Measurements from ENCODE around the gene TBC1D2B.

DNA sequence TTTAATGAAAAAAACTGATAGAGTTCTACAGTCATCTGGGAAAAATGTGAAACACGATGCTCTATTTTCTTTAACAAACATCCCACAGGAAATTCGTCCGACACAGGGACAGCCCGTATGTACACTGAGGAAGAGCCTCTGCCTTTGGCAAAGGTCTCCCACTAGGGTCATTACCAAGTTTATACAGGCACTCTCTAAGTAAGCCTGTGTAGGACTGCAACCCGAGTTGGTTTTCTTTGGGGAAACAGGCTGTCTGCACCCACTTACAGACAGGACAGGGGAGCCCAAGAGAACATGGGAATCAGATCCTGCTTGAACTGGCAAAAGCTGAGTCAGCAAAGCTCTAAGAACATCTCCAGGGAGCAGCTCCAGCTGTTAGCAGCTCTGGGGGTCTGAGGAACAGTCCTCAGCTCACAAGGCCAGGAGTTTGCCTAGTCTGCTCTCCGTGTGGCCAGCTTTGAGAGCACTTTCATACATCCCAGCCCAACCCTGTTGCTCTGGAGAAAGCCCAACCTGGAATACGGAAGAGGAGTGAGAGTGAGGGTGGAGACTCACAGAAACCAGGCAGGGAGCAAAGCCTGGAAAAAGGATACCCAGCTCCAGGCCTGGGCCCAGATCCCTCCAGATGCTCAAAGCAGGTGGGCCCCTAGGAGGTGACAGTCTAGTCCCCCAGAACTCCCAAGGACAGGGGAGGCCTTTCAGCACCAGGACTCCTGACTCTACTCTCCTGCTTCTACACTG, 1.9 kb downstream of the TBC1D2B start:
- TF ChIP-seq POLR2A (IDR thresholded peaks at IDR 0.05), result no peak
- TF ChIP-seq, protein P1, sequence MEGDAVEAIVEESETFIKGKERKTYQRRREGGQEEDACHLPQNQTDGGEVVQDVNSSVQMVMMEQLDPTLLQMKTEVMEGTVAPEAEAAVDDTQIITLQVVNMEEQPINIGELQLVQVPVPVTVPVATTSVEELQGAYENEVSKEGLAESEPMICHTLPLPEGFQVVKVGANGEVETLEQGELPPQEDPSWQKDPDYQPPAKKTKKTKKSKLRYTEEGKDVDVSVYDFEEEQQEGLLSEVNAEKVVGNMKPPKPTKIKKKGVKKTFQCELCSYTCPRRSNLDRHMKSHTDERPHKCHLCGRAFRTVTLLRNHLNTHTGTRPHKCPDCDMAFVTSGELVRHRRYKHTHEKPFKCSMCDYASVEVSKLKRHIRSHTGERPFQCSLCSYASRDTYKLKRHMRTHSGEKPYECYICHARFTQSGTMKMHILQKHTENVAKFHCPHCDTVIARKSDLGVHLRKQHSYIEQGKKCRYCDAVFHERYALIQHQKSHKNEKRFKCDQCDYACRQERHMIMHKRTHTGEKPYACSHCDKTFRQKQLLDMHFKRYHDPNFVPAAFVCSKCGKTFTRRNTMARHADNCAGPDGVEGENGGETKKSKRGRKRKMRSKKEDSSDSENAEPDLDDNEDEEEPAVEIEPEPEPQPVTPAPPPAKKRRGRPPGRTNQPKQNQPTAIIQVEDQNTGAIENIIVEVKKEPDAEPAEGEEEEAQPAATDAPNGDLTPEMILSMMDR (IDR thresholded peaks at IDR 0.05 in 4 of 5, conservative IDR thresholded peaks at IDR 0.05 in 1 of 5), result no peak

Measured in gastrocnemius medialis (tissue), 4 donors.